H1 (cell line): ENCODE data around the gene DENND4A. TPM values are rescaled to one million over a fixed set of nuclear protein-coding genes. Genes with fewer than 3 reads are reported as not detected.

Source experiments
- CTCF ChIA-PET: fragments of 300-600 bp; sonication (Branson Sonifier 250); formaldehyde crosslinking; loops from one replicate; lab custom pipeline; 2021; ENCODE audit not compliant: partially characterized antibody; lab: Charles Lee
- POLR2A ChIA-PET: fragments of 300-600 bp; sonication (Branson Sonifier 250); formaldehyde crosslinking; loops from one replicate; lab custom pipeline; 2021; ENCODE audit warnings: inconsistent platforms; ENCODE audit not compliant: partially characterized antibody; lab: Charles Lee
- DNase-seq, 2 experiments: peaks; one replicate each; pipeline versions ENCODE4 v3.0.0 to v3.0.0-alpha.2; 2010 to 2022; ENCODE audit warnings: low spot score in 2 of 2, low read depth in 1 of 2, mixed read lengths in 1 of 2
- FAIRE-seq: peaks from 2 replicates; lab custom pipeline; 2011; peaks lifted over from hg19 to GRCh38; lab: Jason Lieb, UNC
- H2AFZ ChIP-seq: 2 replicates; pipeline ENCODE4 v1.8.1; 2012; ENCODE audit warnings: low read length, inconsistent platforms
- H2AK5ac ChIP-seq: 2 replicates; pipeline ENCODE4 v1.6.1; 2013; ENCODE audit warnings: low read depth, low read length
- H2BK120ac ChIP-seq: replicated peaks from 2 replicates; pipeline ENCODE3; 2013; ENCODE audit warnings: low read depth, low read length, inconsistent platforms
- H2BK12ac ChIP-seq: 2 replicates; pipeline ENCODE4 v1.6.1; 2013; ENCODE audit warnings: low read depth, low read length
- H2BK15ac ChIP-seq: 2 replicates; pipeline ENCODE4 v1.6.1; 2013; ENCODE audit warnings: low read length
- H2BK20ac ChIP-seq: 2 replicates; pipeline ENCODE4 v1.6.1; 2013; ENCODE audit warnings: low read length
- H2BK5ac ChIP-seq: 2 replicates; pipeline ENCODE4 v1.6.1; 2013; ENCODE audit warnings: low read depth, low read length
- H3K14ac ChIP-seq: 2 replicates; pipeline ENCODE4 v1.6.1; 2013; ENCODE audit warnings: inconsistent platforms; ENCODE audit not compliant: insufficient read length
- H3K18ac ChIP-seq: 2 replicates; pipeline ENCODE4 v1.6.1; 2013; ENCODE audit warnings: low read length; ENCODE audit errors: extremely low read depth
- H3K23ac ChIP-seq: 2 replicates; pipeline ENCODE4 v1.6.1; 2013; ENCODE audit warnings: inconsistent platforms; ENCODE audit not compliant: insufficient read length
- H3K23me2 ChIP-seq: 2 replicates; pipeline ENCODE4 v1.6.1; 2013; ENCODE audit warnings: low read depth, low read length
- H3K27ac ChIP-seq: 2 replicates; pipeline ENCODE4 v1.6.1; 2011; ENCODE audit warnings: low read depth, low read length, inconsistent platforms
- H3K27me3 ChIP-seq, 4 experiments: replicated peaks in 1 of 4; 1 replicate in 1 of 4; 2 replicates in 3 of 4; pipeline versions ENCODE4 v1.6.1 to v1.8.1; 2011 to 2013; ENCODE audit warnings: low read length in 3 of 4, mild to moderate bottlenecking in 3 of 4, inconsistent platforms in 2 of 4, mixed read lengths in 2 of 4, moderate library complexity in 1 of 4; ENCODE audit not compliant: control insufficient read depth in 3 of 4, insufficient read depth in 3 of 4; ENCODE audit errors: extremely low read depth in 1 of 4
- H3K36me3 ChIP-seq, 4 experiments: 2 replicates each; pipeline versions ENCODE4 v1.6.1 to v1.8.1; 2011 to 2013; ENCODE audit warnings: mild to moderate bottlenecking in 4 of 4, low read length in 3 of 4, moderate library complexity in 2 of 4, control low read depth in 1 of 4, inconsistent platforms in 1 of 4; ENCODE audit not compliant: insufficient read depth in 4 of 4, control insufficient read depth in 2 of 4
- H3K4ac ChIP-seq: replicated peaks from 2 replicates; pipeline ENCODE3; 2013; ENCODE audit warnings: low read length, low read depth, mixed read lengths, inconsistent platforms; ENCODE audit not compliant: insufficient read length
- H3K4me1 ChIP-seq, 4 experiments: replicated peaks in 1 of 4; 1 replicate in 1 of 4; 2 replicates in 3 of 4; pipeline versions ENCODE4 v1.6.1 to v1.8.1; 2011 to 2013; ENCODE audit warnings: low read length in 3 of 4, inconsistent platforms in 2 of 4, mixed read lengths in 1 of 4; ENCODE audit not compliant: insufficient read depth in 4 of 4, control insufficient read depth in 3 of 4
- H3K4me2 ChIP-seq, 2 experiments: 2 replicates each; pipeline versions ENCODE4 v1.6.1 to v1.8.1; 2011 to 2013; ENCODE audit warnings: low read depth in 2 of 2, low read length in 2 of 2, control low read depth in 1 of 2, inconsistent platforms in 1 of 2, mild to moderate bottlenecking in 1 of 2; ENCODE audit not compliant: insufficient read depth in 1 of 2
- H3K4me3 ChIP-seq, 4 experiments: fragments of 200-600, 300-600 bp in 1 of 4; sonication (generic), shearing (Covaris generic), sonication (Bioruptor Twin) in 1 of 4; 2 replicates each; pipeline versions ENCODE4 v1.5.1 to v1.8.1; 2011 to 2016; ENCODE audit warnings: low read length in 4 of 4, low read depth in 3 of 4, control low read depth in 2 of 4, inconsistent platforms in 2 of 4, mild to moderate bottlenecking in 2 of 4, mixed read lengths in 1 of 4, moderate library complexity in 1 of 4; ENCODE audit not compliant: insufficient read depth in 2 of 4; ENCODE audit errors: extremely low read depth in 1 of 4
- H3K56ac ChIP-seq: replicated peaks from 2 replicates; pipeline ENCODE3; 2013; ENCODE audit warnings: low read depth, mild to moderate bottlenecking, mixed read lengths, low read length, inconsistent platforms; ENCODE audit not compliant: insufficient read length
- H3K79me1 ChIP-seq: 2 replicates; pipeline ENCODE4 v1.6.1; 2013; ENCODE audit warnings: low read depth, low read length, control low read depth
- H3K79me2 ChIP-seq, 2 experiments: 2 replicates each; pipeline versions ENCODE4 v1.6.1 to v1.8.1; 2012 to 2013; ENCODE audit warnings: low read length in 2 of 2, mild to moderate bottlenecking in 2 of 2, inconsistent platforms in 1 of 2; ENCODE audit not compliant: insufficient read depth in 2 of 2, control insufficient read depth in 1 of 2
- H3K9ac ChIP-seq, 4 experiments: replicated peaks in 1 of 4; 1 replicate in 1 of 4; 2 replicates in 3 of 4; pipeline versions ENCODE4 v1.6.1 to v1.8.1; 2011 to 2013; ENCODE audit warnings: low read depth in 3 of 4, low read length in 3 of 4, control low read depth in 2 of 4, mild to moderate bottlenecking in 2 of 4, moderate library complexity in 2 of 4, inconsistent platforms in 1 of 4; ENCODE audit errors: extremely low read depth in 1 of 4
- H3K9me3 ChIP-seq, 2 experiments: 2 replicates each; pipeline versions ENCODE4 v1.6.1 to v1.8.1; 2012 to 2013; ENCODE audit warnings: mild to moderate bottlenecking in 2 of 2, moderate library complexity in 2 of 2, control low read depth in 1 of 2, inconsistent platforms in 1 of 2, low read depth in 1 of 2, low read length in 1 of 2, mixed read lengths in 1 of 2; ENCODE audit not compliant: insufficient read depth in 2 of 2
- H4K20me1 ChIP-seq, 2 experiments: replicated peaks in 1 of 2; 2 replicates each; pipeline versions ENCODE3 to v1.8.1; 2011 to 2013; ENCODE audit warnings: inconsistent platforms in 2 of 2, low read length in 2 of 2, mild to moderate bottlenecking in 1 of 2; ENCODE audit not compliant: insufficient read depth in 2 of 2, control insufficient read depth in 1 of 2
- H4K5ac ChIP-seq: 2 replicates; pipeline ENCODE4 v1.6.1; 2013; ENCODE audit warnings: low read length, low read depth, mixed read lengths, inconsistent platforms; ENCODE audit not compliant: insufficient read length
- H4K8ac ChIP-seq: 2 replicates; pipeline ENCODE4 v1.8.0; 2013; ENCODE audit warnings: mild to moderate bottlenecking, moderate library complexity, low read length, inconsistent platforms; ENCODE audit not compliant: insufficient read depth; ENCODE audit errors: extremely low read depth
- H4K91ac ChIP-seq: replicated peaks from 2 replicates; pipeline ENCODE3; 2013; ENCODE audit warnings: low read length, mixed read lengths, inconsistent platforms; ENCODE audit not compliant: insufficient read length
- BACH1 ChIP-seq: IDR thresholded peaks from 2 replicates; pipeline ENCODE4 v1.6.1; 2012; ENCODE audit warnings: low read length, improper control_type of control experiment
- CBX8 ChIP-seq: fragments of 300-800, 300-1000 bp; sonication (generic); IDR thresholded peaks from 2 replicates; pipeline ENCODE4 v1.7.1; 2016; ENCODE audit warnings: low read depth, low read length, borderline replicate concordance
- CTBP2 ChIP-seq: IDR thresholded peaks from 2 replicates; pipeline ENCODE4 v1.7.0; 2011; ENCODE audit warnings: borderline replicate concordance, mild to moderate bottlenecking, moderate library complexity, mixed read lengths, low read length; ENCODE audit not compliant: insufficient read depth, insufficient read length
- GABPA ChIP-seq: IDR thresholded peaks from 2 replicates; pipeline ENCODE4 v1.6.1; 2011; ENCODE audit warnings: mild to moderate bottlenecking, low read length, moderate library complexity, borderline replicate concordance; ENCODE audit not compliant: insufficient read depth
- SUZ12 ChIP-seq: fragments of 200-600 bp; sonication (generic); IDR thresholded peaks from 2 replicates; pipeline ENCODE4 v1.6.1; 2012; ENCODE audit warnings: mild to moderate bottlenecking, inconsistent platforms, low read length, moderate library complexity, mixed read lengths
- WGBS, 2 experiments: shearing (Covaris generic) in 1 of 2; methylation state at CpG; one replicate each; pipeline versions ENCODE4 v1.1.6 to v1.1.7; 2013 to 2015; ENCODE audit warnings: low lambda C conversion rate in 2 of 2, mixed read lengths in 2 of 2, inconsistent platforms in 1 of 2, low coverage in 1 of 2, missing lambda C conversion rate in 1 of 2; ENCODE audit not compliant: insufficient replicate concordance in 2 of 2, insufficient coverage in 1 of 2, insufficient read length in 1 of 2; ENCODE audit errors: extremely low coverage in 1 of 2, missing lambda C conversion rate in 1 of 2; 5-methylcytosine and 5-hydroxymethylcytosine counted together
- polyA plus RNA-seq, 7 experiments: library from polyadenylated mRNA; depleted of rRNA in 3 of 7; stranded (reverse) in 5 of 7; unstranded in 2 of 7; fragments of >200 nt in 5 of 7; fragments of 200-250 nt in 2 of 7; gene quantifications; 1 replicate in 5 of 7; 2 replicates in 1 of 7; 4 replicates in 1 of 7; pipeline versions ENCODE4 v1.2.1 to v1.2.3, GENCODE V29; 2011 to 2013; ENCODE audit warnings: missing spikeins in 2 of 7, mixed read lengths in 2 of 7
- total RNA-seq: library from RNA; stranded (reverse); fragmentation: NEBNext Ultra II Directional; extraction: Animal tissue kit (Norgen Biotek cat#: 25700); gene quantifications from 2 replicates; pipeline ENCODE4 v1.2.1, GENCODE V29; 2021

DENND4A gene
- total and polyA plus RNA-seq, 2 of the 8 experiments (the other 6 are each of a cell fraction or from before 2014, with no cell fraction given), result 1.3 to 4.7 TPM

DNA sequence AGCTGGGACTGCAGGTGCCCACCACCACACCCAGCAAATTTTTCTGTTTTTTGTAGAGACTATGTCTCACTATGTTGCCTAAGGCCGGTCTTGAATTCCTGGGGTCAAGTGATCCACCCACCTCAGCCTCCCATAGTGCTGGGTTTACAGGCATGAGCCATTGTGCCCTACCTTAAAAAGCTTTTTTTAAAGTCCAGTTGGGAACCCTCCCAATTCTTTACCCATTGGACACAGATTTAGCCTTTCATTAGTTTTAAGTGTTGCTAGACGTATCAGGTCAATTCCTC lies 1.7 kb upstream of the DENND4A start:
- H3K9ac ChIP-seq, result no peak overlapping the region
- FAIRE-seq (no peak), DNase-seq (no peak)
- H2BK20ac ChIP-seq, result no peak overlapping the region
- H3K14ac ChIP-seq, result no peak overlapping the region
- ChIA-PET CTCF (interaction anchor here (0.5 to 0.9 kb wide), 4 partner anchors 35 to 445 kb away, joined by 3 to 5 read pairs (median 3); no protein-coding TSS in a partner anchor), POLR2A (no interaction called here)
- H3K9me3 ChIP-seq, result no peaks in the 10 kb centered on the region
- no peak overlapping the region for H2BK12ac ChIP-seq
- no peak overlapping the region for H3K18ac ChIP-seq
- peaks cover 2% of the 10 kb centered on the region for H3K23me2 ChIP-seq
- H3K23ac ChIP-seq, result no peak overlapping the region
- no peak overlapping the region for H2AFZ ChIP-seq
- no peak overlapping the region for H3K4me2 ChIP-seq
- H4K91ac ChIP-seq, result no peak overlapping the region
- peaks cover 0 to 2% (median 0%) of the 10 kb centered on the region in 4 experiments; a peak in 4 of 7 replicates for H3K4me1 ChIP-seq
- WGBS, 2 experiments, result 93% methylated on average over 2 of the region's 2 CpGs; no CpG with 5 or more reads in 1 of the 2 experiments
- no peak overlapping the region for H3K27ac ChIP-seq
- H3K79me2 ChIP-seq, result no peaks in the 10 kb centered on the region
- no peaks in the 10 kb centered on the region for H3K79me1 ChIP-seq
- no peak overlapping the region for H3K56ac ChIP-seq
- H4K20me1 ChIP-seq, result no peaks in the 10 kb centered on the region
- H2AK5ac ChIP-seq, result no peak overlapping the region
- no peak overlapping the region for H3K4me3 ChIP-seq
- no peaks in the 10 kb centered on the region for H3K36me3 ChIP-seq
- no peak overlapping the region for H4K8ac ChIP-seq
- H2BK5ac ChIP-seq, result no peak overlapping the region
- no peak overlapping the region for H2BK120ac ChIP-seq
- H3K4ac ChIP-seq, result no peak overlapping the region
- no peaks in the 10 kb centered on the region for H3K27me3 ChIP-seq
- no peak overlapping the region for H4K5ac ChIP-seq
- H2BK15ac ChIP-seq, result no peak overlapping the region
- no peak for TF ChIP-seq CBX8
- TF ChIP-seq SUZ12, result no peak
- no peak for TF ChIP-seq BACH1
- TF ChIP-seq CTBP2, result no peak
- no peak for TF ChIP-seq GABPA
